SK-MEL-5 (cell line): ENCODE results near the gene ADH4. TPM values are rescaled to one million over a fixed set of nuclear protein-coding genes. Genes with fewer than 3 reads are reported as not detected.
A peak's percentile ranks its signal among the peaks of the same experiment; 100 is the strongest.
"Not testable (repeated sequence)": the region's sequence is repeated elsewhere in the genome, so short reads cannot be mapped to it uniquely, and the experiment has no call there.

Experiments
- DNase-seq: peaks from one replicate; pipeline ENCODE4 v3.0.0-alpha.2; 2016; ENCODE audit warnings: low read depth, low spot score
- in situ Hi-C: cut with HindIII; loops from 2 replicates; pipeline ENCODE4 v1.10.0; 2016; ENCODE audit warnings: low sequenced_read_pairs, high pct_unique_total_duplicates, low pct_unique_long_range_greater_than_20kb
- total RNA-seq: library from RNA; depleted of rRNA; stranded (reverse); fragments of >200 nt; shearing (Covaris generic); gene quantifications from 2 replicates; pipeline ENCODE4 v1.2.3, GENCODE V29; 2014; rRNA removed

ADH4 gene
- total RNA-seq, 1 experiment from 2014 or later, result not detected

- in situ Hi-C loops, result no loop called here
- DNase-seq, result no peak
These were observed 52.9 kb downstream of the ADH4 start for GRCh38 chr4:99091216-99091575.

GRCh38 chr4:99090481-99091215 is 53.4 kb downstream of the ADH4 start:
- DNase-seq, result no peak
- in situ Hi-C loops, result no loop called here

DNA sequence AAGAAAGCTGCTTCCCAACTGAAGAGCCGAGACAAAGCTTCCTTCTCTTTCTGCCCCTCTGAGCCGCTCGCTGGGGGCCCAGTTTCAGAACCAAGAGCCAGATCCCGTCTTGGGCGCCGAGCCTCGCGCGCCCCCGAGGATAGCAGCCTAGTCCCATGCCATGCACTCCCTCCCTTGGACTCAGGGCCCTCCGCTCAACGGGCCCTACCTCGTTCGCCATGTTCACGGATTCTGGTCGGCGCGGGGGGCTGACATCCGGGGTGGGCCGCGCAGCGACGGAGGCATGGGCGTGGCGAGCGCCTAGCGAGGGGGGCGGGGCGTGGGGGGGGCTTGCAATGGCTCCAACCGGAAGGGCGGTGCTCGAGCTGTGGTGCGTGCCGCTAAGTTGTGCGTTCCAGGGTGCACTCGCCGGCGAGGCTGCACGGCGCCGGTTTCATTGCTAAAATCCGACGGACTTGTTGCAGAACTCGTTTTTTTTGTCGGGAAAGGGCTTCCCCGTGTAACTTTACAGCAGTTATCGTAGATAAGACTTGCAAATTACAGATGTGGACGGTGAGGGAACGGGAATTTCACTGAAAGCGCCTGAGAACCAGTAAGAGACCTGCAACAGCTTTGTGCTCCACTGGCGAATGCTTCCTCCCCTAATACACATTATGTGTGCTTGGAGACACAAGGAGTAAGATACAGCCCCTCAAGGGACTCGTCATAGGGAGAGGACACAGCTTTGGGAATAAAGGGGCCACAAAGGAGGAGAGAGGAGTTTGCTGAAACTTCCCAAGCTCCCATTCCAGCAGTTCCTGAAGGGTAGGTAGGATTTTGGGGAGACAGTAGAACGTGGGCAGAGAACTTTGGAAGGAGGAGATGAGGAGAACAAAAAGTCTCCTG is 55.4 kb downstream of the ADH4 start, which contains the start of gene ADH5:
ADH5 (minus strand) TSS at position 308 of the 885 bp plus-strand sequence; CDS start at position 220, 88 bp downstream.
- peak; percentile 80 for DNase-seq
- in situ Hi-C loops, result no loop called here

GRCh38 chr4:99088023-99088449 is 56.1 kb downstream of the ADH4 start:
- peak; percentile 48 for DNase-seq
- in situ Hi-C loops, result no loop called here

- in situ Hi-C loops, result no loop called here
- no peak for DNase-seq
These were observed 59.5 kb downstream of the ADH4 start for GRCh38 chr4:99084595-99084994.

DNA sequence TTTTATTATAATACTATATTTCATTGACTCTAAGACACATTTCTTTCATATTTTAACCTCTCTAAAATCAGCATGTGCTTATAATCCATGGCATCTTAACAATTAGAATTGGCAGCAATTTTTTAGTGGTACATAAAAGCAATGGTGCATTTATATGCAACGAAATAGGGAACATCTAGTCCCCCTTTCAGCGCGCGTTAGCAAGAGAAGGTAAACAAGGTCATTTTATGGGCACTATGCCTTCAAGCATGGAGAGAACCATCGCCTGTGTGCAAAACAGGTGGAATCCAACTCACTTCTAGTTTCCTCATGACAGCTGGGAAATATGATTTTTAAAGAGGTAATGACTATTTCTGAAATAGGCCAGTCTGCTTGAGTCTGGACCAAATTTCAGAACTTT is 61.9 kb downstream of the ADH4 start:
- in situ Hi-C loops, result no loop called here
- no peak for DNase-seq

DNA sequence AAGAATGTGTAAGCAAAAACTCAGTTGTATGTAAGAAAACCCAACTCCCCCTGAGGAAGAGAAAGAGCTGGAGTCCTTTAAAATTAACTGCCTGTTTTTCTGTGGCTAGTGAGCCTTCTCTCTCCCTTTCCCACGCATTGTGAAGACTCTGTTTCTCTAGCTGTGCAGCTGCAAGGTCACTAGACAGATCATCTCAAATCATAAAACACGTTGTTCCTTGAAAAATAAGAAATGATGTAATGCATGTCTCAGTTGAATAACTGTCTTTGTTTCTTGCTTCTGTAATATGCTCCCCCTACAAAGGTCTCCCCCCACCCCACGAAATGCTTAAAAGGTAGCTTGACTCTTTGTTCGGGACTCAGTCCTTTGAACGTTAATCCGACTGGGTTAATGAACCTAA is 63.2 kb downstream of the ADH4 start:
- DNase-seq, in situ Hi-C loops: not testable (repeated sequence)

- in situ Hi-C loops, result no loop called here
- no peak for DNase-seq
These were observed 64.3 kb downstream of the ADH4 start for GRCh38 chr4:99079625-99080295.

GRCh38 chr4:99078931-99079624 is 65.0 kb downstream of the ADH4 start:
- DNase-seq, result no peak
- in situ Hi-C loops, result no loop called here

- in situ Hi-C loops, result no loop called here
- no peak for DNase-seq
These were observed 65.8 kb downstream of the ADH4 start for GRCh38 chr4:99078336-99078735.

- no peak for DNase-seq
- in situ Hi-C loops, result no loop called here
These were observed 66.9 kb downstream of the ADH4 start for GRCh38 chr4:99077177-99077576.

- in situ Hi-C loops, result no loop called here
- no peak for DNase-seq
These were observed 67.7 kb downstream of the ADH4 start for GRCh38 chr4:99076292-99076976.

GRCh38 chr4:99074816-99075215 is 69.3 kb downstream of the ADH4 start:
- no peak for DNase-seq
- in situ Hi-C loops, result no loop called here

Other genes starting within 250 kb of the ADH4 start
- 132 and 135 TPM in 2 replicates for gene EIF4E, start 215.2 kb downstream of the ADH4 start, total RNA-seq
- 53.1 and 58.4 TPM in 2 replicates for gene METAP1, start 148.6 kb downstream of the ADH4 start, total RNA-seq
- gene ADH5, start 55.5 kb downstream of the ADH4 start, total RNA-seq, result 117 and 136 TPM in 2 replicates
- not detected in 2 replicates for gene ADH6, start 74.9 kb upstream of the ADH4 start, total RNA-seq
- not detected in 2 replicates for gene ADH1A, start 146.7 kb upstream of the ADH4 start, total RNA-seq
- gene ADH1B, start 177.1 kb upstream of the ADH4 start, total RNA-seq, result not detected in 2 replicates
- gene ADH1C, start 208.4 kb upstream of the ADH4 start, total RNA-seq, result not detected in 2 replicates